ENCODE measurements around the gene DENND1A.

GRCh38 chr9:123544007-123544827 lies 385.7 kb downstream of the DENND1A start:
- no peak for TF ChIP-seq EZH2 (IDR thresholded peaks at IDR 0.05)
- TF ChIP-seq POLR2AphosphoS5 (IDR thresholded peaks at IDR 0.05; ENCODE audit: borderline replicate concordance, low read depth, low read length) = no peak
